NCI-H524 treated with DMSO at 0.1 percent for 48 hours (cell line): ENCODE results near the gene DCC.
A peak's percentile ranks its signal among the peaks of the same experiment; 100 is the strongest.

Experiments used
- DNase-seq: peaks from one replicate; lab custom pipeline; 2025; lab: John Stamatoyannopoulos, UW

Gene DCC

GRCh38 chr18:52822160-52822559 is 482.2 kb downstream of the DCC start:
- DNase-seq = no peak

DNA sequence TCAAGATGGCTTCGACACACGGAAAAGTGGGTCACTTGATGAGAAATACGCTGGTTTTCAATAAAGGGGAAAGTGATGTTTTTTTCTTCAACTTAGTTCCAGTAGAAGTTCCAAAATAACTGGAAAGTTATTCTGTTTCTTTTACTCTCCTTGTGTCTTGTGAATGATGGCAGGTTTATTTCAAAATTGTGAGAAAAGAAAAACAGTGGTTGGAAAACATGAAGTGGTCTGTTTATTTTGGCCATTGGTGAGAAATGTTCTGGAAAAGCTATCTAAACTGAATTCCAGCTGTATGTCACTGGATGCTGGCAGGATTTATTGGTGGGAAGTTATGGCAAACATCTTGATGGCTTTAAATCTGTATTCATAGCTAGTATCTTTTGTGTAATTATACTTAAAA is 484.1 kb downstream of the DCC start:
- no peak for DNase-seq

- DNase-seq = no peak
Observed at GRCh38 chr18:52826994-52827393, 487.0 kb downstream of the DCC start.

DNA sequence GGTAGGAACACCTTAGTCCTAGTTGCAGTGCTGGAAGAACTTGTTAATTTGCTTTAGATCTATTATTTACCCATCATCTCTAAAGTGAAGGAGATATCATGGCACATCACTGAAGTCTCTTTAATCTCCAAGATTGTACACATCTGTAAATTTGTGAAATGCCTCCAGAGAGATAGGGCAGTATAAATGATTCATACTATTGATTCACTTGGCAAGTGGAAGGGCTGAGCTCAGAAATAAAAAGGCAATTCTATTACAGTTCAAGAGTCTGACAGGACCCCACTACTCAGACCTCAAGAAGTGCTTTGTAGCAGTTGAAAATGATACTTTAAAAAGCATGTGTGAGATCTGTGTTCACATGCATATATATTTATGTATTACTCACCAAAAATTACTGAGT is 489.3 kb downstream of the DCC start:
- DNase-seq = no peak

GRCh38 chr18:52829876-52830405 is 489.9 kb downstream of the DCC start:
- no peak for DNase-seq

DNA sequence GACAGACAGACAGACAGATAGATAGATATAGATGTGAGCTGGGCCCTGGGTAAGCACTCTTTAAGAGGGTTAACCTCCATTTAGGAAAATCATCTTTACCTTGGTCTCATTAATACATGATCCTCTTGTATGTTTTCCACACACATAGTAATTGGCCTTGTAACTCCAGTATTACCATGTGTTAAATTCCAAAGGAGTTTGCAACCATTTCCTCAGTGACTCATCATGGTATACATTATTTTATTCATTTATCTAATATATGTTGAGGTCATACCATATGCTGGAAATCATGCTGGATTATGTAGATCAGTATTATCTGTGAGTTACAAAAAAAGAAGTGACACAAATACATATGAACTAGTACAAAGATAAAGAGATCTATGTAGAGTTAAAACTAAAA is 504.3 kb downstream of the DCC start:
- no peak for DNase-seq

GRCh38 chr18:52845036-52845435 is 505.0 kb downstream of the DCC start:
- DNase-seq = no peak

- no peak for DNase-seq
Observed at GRCh38 chr18:52850031-52850560, 510.1 kb downstream of the DCC start.

DNA sequence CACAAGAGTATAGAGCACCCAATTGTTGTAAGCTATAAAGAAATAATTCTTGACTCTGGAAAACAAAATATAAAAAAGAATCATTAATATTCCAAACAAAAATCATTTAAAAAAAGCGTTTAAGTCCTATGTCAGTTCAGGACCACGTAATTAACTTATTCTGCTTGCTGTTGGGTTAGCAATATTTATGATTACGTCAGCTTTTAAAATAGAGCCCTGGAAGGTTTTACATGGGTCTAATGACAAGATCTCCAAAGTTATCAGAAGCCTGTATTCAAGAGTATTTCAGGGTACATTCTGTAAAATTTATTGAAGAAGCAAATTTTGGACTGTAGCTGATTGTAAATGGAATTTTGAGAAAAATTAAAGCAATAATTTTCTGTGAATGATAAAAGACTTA is 521.6 kb downstream of the DCC start:
- DNase-seq = no peak

- DNase-seq = no peak
Observed at GRCh38 chr18:52869349-52869923, 529.4 kb downstream of the DCC start.

- DNase-seq = no peak
Observed at GRCh38 chr18:52869942-52870907, 530.2 kb downstream of the DCC start.

GRCh38 chr18:52874774-52875173 is 534.8 kb downstream of the DCC start:
- DNase-seq = no peak

DNA sequence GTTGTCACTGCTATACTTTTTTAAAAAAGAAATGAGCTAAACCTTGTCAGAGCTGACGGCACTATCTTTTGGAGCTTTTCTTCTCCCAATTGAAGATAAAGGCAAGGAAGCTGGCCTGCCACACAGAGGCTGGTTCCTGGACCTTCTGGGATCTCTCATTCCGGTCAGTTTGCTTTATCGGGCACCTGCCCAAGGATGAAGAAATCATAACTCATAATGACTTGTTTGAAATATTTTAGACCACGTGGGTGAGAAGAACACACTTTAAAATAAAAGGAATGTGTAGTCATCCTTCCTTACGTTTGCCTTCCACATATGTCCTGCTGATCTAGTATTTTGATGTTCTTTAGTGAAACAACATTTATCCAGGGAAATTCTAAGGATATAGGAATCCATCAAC is 535.7 kb downstream of the DCC start:
- DNase-seq = no peak

GRCh38 chr18:52888014-52888413 is 548.0 kb downstream of the DCC start:
- DNase-seq = no peak

DNA sequence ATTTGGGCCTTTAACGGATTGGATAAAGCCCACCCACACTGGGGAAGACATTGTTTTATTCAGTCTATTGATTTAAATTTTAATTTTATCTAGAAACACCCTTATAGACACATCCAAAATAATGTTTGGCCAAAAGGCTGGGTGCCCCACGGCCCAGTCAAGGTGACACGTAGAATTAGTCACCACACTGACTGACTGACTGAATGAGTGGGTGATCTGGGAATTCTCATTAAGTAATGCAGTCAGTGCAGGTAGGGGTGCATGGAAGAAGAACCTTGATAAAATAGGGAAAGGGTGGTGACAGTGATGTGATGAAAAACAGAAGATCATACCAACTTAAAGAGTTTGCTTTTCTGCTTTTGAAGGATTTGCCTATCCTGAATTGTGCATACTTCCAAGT is 554.8 kb downstream of the DCC start:
- DNase-seq = no peak

- no peak for DNase-seq
Observed at GRCh38 chr18:52897611-52898484, 557.9 kb downstream of the DCC start.

DNA sequence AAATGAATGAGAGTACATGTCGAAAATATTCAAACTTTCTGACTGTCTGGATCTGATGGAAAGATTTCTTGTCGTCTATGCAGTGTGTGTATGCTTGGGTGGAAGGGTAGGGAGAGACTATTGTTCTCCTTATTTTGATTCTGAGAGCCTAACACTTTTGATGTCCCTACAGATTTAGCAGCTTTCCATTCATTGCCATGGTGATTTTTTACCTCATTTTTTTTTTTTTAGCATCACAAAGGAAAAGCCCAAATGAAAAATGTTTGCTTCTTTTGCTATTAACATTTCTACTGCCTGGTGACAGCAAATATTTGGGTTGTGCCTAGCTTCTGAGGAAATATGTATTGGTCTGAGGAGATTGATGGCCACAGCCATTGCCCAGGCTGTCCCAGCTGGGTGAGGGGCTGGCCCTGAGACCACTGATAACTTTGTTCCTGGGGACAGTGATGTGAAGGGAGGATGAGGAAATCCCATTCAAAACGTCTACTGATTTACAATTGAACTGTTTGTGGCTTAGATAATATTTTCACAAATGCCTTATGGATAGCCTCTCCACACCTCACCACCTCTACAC is 558.6 kb downstream of the DCC start:
- DNase-seq = no peak

GRCh38 chr18:52902188-52902587 is 562.2 kb downstream of the DCC start:
- DNase-seq = no peak

GRCh38 chr18:52903857-52904256 is 563.9 kb downstream of the DCC start:
- DNase-seq = peak; percentile 25

GRCh38 chr18:52907543-52908308 is 567.7 kb downstream of the DCC start:
- no peak for DNase-seq

DNA sequence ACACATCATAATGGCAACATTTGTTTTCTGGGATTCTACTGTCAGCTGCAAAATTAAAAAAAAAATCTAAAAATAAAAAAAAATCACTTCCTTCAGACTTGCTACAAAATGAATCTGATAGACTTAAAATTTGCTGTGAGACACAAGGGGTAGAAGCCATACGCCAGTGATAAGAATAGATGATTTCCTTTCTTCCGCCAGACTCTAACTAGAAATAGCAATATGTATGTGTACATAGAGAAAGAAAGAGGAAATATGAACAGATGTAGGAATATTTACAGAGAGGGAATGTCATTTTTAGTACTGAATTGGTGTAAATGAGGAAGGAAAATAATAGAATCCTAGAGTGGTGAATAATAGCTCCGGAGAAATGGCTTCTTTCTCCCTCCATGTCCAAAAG is 574.2 kb downstream of the DCC start:
- DNase-seq = no peak
